ENCODE results near the gene HIC2.
"Not testable (repeated sequence)": the region's sequence is repeated elsewhere in the genome, so short reads cannot be mapped to it uniquely, and the experiment has no call there.

The HIC2 gene

DNA sequence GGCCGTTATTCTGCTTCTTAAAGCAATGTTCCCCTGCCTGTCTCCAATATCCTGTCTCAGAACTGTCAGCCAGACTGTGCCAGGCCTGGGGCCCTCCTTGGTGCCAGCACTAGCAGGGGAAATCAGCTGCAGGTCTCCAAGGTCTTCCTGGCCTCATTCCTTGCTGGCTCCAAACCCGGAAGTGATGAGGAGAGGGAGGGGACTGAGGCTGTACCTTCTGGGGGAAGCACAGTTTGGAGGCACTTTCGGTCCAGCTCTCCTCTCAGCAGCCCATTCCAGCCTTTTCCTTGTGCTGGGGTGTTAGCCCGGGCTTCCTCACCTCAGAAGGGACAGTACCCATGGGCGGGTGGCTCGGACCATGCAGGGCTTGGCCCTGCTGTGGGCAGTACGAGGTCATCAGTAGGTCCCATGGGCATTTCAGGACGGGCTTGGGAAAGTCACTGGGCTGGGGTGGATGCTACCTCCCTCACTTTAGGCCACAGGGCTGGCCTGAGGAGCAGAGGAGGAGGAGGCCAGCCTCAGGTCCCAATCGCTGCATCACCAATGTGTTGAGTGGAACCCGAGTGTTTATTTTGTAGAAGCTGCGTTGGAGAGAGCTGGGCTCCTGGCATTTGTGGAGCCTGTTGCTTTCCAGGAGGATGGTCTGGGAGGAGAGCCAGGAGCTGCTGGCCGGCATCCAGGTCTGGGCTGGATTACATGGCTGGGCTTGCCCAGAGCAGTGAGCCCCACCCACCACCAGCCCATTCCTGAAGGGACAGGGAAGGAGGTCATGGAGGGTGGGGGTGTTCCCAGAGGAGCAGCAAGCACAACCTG is 19.0 kb downstream of the HIC2 start:
- DNase-seq (ENCODE audit: low read depth in 3 of 3), result not testable (repeated sequence)

- not testable (repeated sequence) for DNase-seq (ENCODE audit: low read depth in 3 of 3)
These were observed 20.8 kb downstream of the HIC2 start for GRCh38 chr22:21438013-21438412.

GRCh38 chr22:21440018-21440636 is 23.0 kb downstream of the HIC2 start:
- DNase-seq (ENCODE audit: low read depth in 3 of 3), result not testable (repeated sequence)

DNA sequence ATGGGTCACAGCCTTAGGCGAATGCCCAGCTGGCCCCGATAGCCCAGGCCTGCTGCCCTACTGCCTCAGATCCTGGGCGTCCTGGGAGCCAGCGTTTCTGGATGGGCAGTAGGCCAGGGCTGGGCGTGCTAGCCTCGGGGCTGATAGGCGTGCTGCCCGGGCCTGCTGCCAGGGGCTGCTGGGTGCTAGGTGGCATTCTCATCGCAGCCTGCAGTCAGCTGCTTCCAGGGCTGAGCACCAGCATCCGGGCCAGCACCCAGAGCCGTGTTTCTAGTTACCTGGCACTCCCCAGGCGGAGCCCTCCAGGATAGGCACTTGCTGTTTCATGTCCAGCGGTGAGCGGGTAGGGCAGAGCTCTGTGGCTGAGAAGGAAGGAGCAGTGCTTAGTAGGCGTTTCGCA is 23.5 kb downstream of the HIC2 start:
- DNase-seq (ENCODE audit: low read depth in 3 of 3), result not testable (repeated sequence)

GRCh38 chr22:21441170-21441569 is 24.0 kb downstream of the HIC2 start:
- not testable (repeated sequence) for DNase-seq (ENCODE audit: low read depth in 3 of 3)

- DNase-seq (ENCODE audit: low read depth in 3 of 3), result not testable (repeated sequence)
These were observed 25.0 kb downstream of the HIC2 start for GRCh38 chr22:21442123-21442522.

GRCh38 chr22:21442646-21443045 is 25.5 kb downstream of the HIC2 start:
- DNase-seq (ENCODE audit: low read depth in 3 of 3), result not testable (repeated sequence)

- no peak for DNase-seq (ENCODE audit: low read depth in 3 of 3)
These were observed 26.0 kb downstream of the HIC2 start for GRCh38 chr22:21443057-21443734.

GRCh38 chr22:21443735-21444421 is 26.7 kb downstream of the HIC2 start:
- DNase-seq (ENCODE audit: low read depth in 3 of 3), result no peak

DNA sequence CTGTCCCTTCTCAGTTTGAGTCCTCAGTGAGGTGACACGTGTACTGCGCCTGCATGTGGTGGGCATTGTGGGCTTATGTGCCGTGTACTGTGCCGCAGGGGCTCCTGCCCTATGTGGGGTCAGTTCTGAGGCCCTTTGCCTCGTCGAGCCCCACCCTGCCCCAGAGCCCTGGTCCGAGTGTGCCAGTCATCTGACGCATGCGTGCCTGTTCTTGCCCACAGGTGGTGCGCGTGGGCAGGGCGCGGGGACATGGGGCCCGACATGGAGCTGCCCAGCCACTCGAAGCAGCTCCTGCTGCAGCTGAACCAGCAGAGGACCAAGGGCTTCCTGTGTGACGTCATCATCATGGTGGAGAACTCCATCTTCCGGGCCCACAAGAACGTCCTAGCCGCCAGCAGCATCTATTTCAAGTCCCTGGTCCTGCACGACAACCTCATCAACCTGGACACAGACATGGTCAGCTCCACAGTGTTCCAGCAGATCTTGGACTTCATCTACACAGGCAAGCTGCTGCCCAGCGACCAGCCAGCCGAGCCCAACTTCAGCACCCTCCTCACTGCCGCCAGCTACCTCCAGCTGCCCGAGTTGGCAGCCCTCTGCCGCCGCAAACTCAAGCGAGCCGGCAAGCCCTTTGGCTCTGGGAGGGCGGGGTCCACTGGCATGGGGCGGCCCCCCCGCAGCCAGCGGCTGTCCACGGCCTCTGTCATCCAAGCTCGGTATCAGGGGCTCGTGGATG is 27.7 kb downstream of the HIC2 start:
- DNase-seq (ENCODE audit: low read depth in 3 of 3), result no peak

DNA sequence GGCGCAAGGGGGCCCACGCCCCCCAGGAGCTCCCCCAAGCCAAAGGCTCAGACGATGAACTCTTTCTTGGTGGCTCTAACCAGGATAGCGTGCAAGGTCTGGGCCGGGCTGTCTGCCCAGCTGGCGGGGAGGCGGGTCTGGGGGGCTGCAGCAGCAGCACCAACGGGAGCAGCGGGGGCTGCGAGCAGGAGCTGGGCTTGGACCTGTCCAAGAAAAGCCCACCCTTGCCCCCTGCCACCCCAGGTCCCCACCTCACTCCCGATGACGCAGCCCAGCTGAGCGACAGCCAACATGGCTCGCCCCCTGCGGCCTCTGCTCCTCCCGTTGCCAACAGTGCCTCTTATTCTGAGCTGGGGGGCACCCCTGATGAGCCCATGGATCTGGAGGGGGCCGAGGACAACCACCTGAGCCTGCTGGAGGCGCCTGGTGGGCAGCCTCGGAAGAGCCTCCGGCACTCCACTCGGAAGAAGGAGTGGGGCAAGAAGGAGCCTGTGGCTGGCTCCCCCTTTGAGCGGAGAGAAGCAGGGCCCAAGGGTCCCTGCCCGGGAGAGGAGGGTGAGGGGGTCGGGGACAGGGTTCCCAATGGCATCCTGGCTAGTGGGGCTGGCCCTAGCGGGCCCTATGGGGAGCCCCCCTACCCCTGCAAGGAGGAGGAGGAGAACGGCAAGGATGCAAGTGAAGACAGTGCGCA is 28.4 kb downstream of the HIC2 start:
- DNase-seq (ENCODE audit: low read depth in 3 of 3), result no peak

- no peak for DNase-seq (ENCODE audit: low read depth in 3 of 3)
These were observed 29.1 kb downstream of the HIC2 start for GRCh38 chr22:21446128-21446826.

DNA sequence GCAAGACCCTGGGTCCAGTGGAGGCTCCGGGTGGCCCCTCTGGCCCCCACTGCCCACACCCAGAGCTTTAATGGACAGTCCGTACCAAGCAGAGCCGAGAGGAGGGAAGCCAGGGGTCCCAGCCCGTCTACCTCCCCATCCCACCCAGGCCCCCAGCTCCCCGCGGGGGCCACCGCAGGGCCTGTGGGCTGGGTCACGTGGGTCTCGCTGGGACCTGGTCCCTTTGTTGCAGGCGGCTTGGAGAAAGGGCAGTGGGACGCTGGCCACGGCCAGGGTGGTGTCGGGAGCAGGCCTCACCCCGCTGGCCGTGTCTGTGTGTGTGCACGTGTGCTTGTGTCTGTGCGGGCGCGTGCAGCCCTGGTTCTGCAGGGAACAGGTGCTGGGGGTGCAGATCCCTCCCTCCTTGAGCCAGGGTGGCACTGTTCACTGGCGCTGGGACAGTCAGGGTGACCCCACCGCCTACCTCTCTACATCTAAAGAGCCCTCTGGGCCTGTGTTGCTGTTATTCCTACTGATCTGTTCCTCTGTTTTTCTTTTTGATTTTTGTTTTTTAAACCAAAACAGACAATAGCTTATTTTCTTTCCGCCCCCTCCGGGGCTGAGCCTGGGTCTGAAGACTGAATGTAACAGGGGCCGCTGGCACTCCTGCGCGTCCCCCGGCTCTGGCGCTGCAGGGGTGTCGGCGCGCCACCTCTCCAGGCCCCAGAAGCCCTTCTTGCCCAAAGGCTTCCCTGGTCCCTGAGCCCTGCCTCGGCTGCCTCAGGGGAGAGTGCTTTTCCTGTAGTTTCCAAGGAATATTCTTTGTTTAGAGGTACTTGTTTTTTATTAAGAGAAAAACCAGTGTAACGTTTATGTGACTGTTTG is 29.9 kb downstream of the HIC2 start:
- DNase-seq (ENCODE audit: low read depth in 3 of 3), result no peak

GRCh38 chr22:21447694-21448402 is 30.7 kb downstream of the HIC2 start:
- DNase-seq (ENCODE audit: low read depth in 3 of 3), result no peak

GRCh38 chr22:21448627-21449416 is 31.7 kb downstream of the HIC2 start:
- DNase-seq (ENCODE audit: low read depth in 3 of 3), result no peak

DNA sequence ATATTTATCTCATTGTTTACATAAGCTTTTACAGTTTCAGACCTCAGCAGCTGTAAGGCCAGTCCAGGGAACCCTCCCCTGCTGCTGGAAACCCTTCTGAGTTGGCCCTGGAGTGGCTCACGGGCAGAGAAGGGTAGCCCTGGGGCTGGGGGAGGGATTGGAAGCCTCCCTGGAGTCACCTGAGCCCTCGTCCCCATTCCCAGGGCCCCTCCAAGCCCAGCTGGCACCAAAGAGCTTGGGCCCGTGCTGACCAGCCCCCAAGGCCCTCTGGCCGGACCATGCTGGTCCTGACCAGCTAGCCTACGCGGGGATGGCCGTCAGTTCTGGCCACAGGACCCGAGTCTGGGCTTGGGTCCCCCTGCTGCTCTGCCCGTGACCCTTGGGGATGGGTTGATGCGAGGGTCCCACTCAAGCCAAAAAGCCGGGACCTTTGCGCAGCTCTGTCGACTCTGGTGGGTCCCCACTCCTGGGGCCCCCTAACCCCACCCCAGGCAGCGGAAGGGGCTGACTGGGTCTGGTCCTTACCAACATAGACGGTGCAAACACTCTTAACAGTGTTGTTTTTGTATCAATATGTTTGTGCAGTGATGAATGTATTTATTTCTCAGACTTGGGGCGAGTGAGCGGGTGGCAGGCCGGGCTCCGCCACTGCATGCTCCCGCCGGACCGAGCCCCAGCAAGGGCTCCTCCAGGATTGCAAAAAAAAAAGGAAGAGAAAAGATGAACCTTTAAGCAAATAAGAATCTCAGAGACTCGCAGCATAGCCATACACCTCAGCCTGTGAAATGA is 32.6 kb downstream of the HIC2 start:
- no peak for DNase-seq (ENCODE audit: low read depth in 3 of 3)

- DNase-seq (ENCODE audit: low read depth in 3 of 3), result no peak
These were observed 33.2 kb downstream of the HIC2 start for GRCh38 chr22:21450320-21450831.
